Upper lobe of right lung (tissue), 1 donor: ENCODE data around the gene ZFP91. TPM values are rescaled to one million over a fixed set of nuclear protein-coding genes. Genes with fewer than 3 reads are reported as not detected.

ENCODE experiments used
- ATAC-seq: fragments of 200-7000 bp; cut with Tn5 transposase; one replicate; pipeline ENCODE4 v1.9.1; 2020; ENCODE audit warnings: mild to moderate bottlenecking, moderate library complexity
- DNase-seq: peaks from one replicate; pipeline ENCODE4 v3.0.0-alpha.2; 2020
- H3K27ac ChIP-seq: fragments of 200-600 bp; one replicate; pipeline ENCODE4 v1.8.0; 2022
- H3K27me3 ChIP-seq: fragments of 200-600 bp; one replicate; pipeline ENCODE4 v1.8.0; 2022; ENCODE audit warnings: mild to moderate bottlenecking
- H3K36me3 ChIP-seq: fragments of 200-600 bp; one replicate; pipeline ENCODE4 v1.8.0; 2022
- H3K4me1 ChIP-seq: fragments of 200-600 bp; one replicate; pipeline ENCODE4 v1.8.0; 2022
- H3K4me3 ChIP-seq: fragments of 200-600 bp; one replicate; pipeline ENCODE4 v1.8.0; 2022; ENCODE audit warnings: mild to moderate bottlenecking
- H3K9me3 ChIP-seq: fragments of 200-600 bp; one replicate; pipeline ENCODE4 v1.8.0; 2022
- intact Hi-C: fragments of 100-400 bp; cut with DNase I; formaldehyde crosslinking; loops from one replicate; pipeline ENCODE4 v1.11.0; 2022
- total RNA-seq: library from RNA; stranded (reverse); fragmentation: NEBNext Ultra II Directional; extraction: Animal tissue kit (Norgen Biotek cat#: 25700); gene quantifications from one replicate; pipeline ENCODE4 v1.2.1, GENCODE V29; 2021
- TF ChIP-seq, protein P1 (sequence below): fragments of 200-600 bp; IDR thresholded peaks from one replicate; pipeline ENCODE4 v1.8.0; 2022; ENCODE audit warnings: antibody characterized with exemption
- donor health status: DM: no; HTN: yes; CAD: no; lungs with severe emphysema.

The ZFP91 gene
- total RNA-seq, 1 donor from 2014 or later: 48.3 TPM

DNA sequence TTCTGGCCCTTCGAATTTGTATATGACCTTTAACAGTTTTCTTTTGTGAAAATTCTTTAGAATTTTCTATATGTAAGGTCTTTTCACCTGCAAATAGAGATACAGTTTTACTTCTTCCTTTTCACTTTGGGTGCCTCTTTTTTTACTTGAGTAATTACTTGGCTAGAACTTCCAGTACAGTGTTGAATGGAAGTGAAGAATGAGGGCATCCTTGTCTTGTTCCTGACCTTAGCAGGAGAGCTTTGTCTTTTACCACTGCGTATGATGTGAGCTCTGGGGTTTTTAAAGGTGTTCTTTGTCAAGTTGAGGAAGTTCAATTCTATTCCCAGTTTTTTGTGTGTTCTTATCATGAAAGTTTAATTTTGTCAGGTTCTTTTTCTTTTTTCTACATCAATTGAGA, 21.6 kb downstream of the ZFP91 start:
- DNase-seq (no peak), ATAC-seq (no peak)
- Histone ChIP-seq H3K27me3 (no peaks in the 10 kb centered on the region), H3K27ac (no peak overlapping the region), H3K4me3 (no peak overlapping the region), H3K4me1 (peaks cover 4% of the 10 kb centered on the region), H3K9me3 (no peaks in the 10 kb centered on the region), H3K36me3 (no peaks in the 10 kb centered on the region)
- TF ChIP-seq, protein P1, sequence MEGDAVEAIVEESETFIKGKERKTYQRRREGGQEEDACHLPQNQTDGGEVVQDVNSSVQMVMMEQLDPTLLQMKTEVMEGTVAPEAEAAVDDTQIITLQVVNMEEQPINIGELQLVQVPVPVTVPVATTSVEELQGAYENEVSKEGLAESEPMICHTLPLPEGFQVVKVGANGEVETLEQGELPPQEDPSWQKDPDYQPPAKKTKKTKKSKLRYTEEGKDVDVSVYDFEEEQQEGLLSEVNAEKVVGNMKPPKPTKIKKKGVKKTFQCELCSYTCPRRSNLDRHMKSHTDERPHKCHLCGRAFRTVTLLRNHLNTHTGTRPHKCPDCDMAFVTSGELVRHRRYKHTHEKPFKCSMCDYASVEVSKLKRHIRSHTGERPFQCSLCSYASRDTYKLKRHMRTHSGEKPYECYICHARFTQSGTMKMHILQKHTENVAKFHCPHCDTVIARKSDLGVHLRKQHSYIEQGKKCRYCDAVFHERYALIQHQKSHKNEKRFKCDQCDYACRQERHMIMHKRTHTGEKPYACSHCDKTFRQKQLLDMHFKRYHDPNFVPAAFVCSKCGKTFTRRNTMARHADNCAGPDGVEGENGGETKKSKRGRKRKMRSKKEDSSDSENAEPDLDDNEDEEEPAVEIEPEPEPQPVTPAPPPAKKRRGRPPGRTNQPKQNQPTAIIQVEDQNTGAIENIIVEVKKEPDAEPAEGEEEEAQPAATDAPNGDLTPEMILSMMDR: no peak
- intact Hi-C loops: no loop called here

DNA sequence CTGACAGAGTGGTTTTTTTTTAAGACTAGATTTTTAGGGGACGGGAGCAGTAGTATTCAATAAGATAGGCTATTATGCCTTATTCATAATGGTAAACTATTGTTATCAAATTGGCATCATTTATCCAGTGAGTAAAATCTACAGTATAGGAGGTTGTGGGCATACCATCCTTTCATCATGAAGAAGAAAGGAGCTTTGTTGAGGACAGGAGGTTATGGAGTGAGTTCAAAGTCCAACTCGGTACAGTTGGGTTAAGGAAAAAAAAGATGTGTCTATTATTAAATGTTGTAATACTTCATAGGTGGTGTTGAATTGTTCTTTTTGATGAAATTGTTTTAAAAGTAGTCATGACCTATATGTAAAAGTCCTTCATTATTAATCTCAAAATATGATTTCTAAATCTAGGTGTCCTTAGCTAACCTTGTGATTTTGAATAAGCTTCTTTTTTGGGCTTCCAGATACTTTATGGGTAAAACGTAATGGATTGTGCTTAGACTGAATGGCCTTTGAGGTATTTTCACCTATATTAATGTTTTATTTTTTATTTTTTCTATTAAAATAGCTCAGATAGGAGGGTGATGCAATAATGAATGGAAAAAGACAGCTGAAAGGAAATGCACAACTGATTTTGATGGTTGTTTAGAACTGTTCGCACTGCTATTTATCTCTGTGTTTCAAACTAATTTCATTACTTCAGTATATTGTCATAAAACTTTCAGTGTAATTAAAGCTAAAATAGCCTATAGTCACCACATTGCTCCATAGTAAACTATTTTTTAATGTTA, 28.3 kb downstream of the ZFP91 start:
- Histone ChIP-seq H3K9me3 (no peaks in the 10 kb centered on the region), H3K36me3 (peaks cover 25% of the 10 kb centered on the region), H3K4me3 (no peak overlapping the region), H3K4me1 (no peaks in the 10 kb centered on the region), H3K27me3 (no peaks in the 10 kb centered on the region), H3K27ac (no peak overlapping the region)
- intact Hi-C loops: no loop called here
- ATAC-seq (no peak), DNase-seq (no peak)
- TF ChIP-seq, protein P1: no peak

DNA sequence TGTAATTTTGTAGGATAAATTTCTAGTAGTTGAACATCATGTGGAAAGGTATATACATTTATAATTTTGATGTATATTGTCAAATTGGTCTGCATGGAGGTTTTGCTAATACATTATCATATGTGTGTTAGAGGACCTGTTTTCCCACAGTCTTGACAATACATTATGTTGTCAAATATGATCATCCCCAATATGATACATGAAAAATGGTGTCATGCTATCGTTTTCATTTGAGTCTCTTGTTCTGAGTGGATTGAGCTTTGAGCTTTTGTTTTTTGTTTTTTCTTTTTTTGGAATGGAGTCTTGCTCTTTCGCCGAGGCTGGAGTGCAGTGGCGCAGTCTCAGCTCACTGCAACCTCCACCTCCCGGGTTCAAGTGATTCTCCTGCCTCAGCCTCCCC, 29.5 kb downstream of the ZFP91 start:
- ATAC-seq: no peak
- H3K36me3 ChIP-seq: peaks cover 37% of the 10 kb centered on the region
- no peak for DNase-seq
- H3K27me3 ChIP-seq: no peaks in the 10 kb centered on the region
- H3K4me3 ChIP-seq: no peak overlapping the region
- H3K4me1 ChIP-seq: no peaks in the 10 kb centered on the region
- H3K27ac ChIP-seq: no peak overlapping the region
- TF ChIP-seq, protein P1: no peak
- no peaks in the 10 kb centered on the region for H3K9me3 ChIP-seq
- intact Hi-C loops: no loop called here

DNA sequence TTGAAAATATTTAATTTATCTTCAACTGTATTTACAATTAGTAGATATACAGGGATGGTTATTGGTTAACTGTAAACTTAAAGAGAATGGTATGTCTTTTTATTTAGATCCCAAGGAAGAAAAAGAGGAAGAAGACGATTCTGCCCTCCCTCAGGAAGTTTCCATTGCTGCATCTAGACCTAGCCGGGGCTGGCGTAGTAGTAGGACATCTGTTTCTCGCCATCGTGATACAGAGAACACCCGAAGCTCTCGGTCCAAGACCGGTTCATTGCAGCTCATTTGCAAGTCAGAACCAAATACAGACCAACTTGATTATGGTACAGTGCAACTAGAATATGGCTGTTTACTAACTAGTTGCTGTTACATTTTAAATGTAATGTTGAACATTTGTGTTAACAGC, 30.9 kb downstream of the ZFP91 start:
- no peak for DNase-seq
- no peaks in the 10 kb centered on the region for H3K4me1 ChIP-seq
- H3K36me3 ChIP-seq: peaks cover 51% of the 10 kb centered on the region
- TF ChIP-seq, protein P1: no peak
- intact Hi-C loops: no loop called here
- no peak overlapping the region for H3K4me3 ChIP-seq
- no peak for ATAC-seq
- no peaks in the 10 kb centered on the region for H3K9me3 ChIP-seq
- H3K27ac ChIP-seq: no peak overlapping the region
- no peaks in the 10 kb centered on the region for H3K27me3 ChIP-seq

DNA sequence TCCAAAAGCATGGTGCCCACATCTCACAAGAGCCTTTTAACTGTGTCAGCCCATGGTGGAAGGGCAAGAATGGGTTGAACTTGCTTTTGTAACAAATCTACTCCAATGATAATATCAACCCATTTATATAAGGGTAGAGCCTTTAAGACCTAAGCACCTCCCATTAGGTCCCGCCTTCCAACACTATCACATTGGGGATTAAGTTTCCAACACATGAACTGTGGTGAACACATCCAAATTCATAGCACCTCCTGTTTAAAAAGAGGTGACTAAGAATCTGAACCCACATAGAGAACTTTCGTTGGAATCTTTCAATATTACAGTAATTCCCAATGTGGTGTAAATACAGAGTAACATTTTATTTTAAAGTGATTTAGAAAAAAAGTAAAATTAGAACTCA, 34.4 kb downstream of the ZFP91 start:
- TF ChIP-seq, protein P1: no peak
- Histone ChIP-seq H3K36me3 (peaks cover 84% of the 10 kb centered on the region), H3K27me3 (no peaks in the 10 kb centered on the region), H3K9me3 (no peaks in the 10 kb centered on the region), H3K4me1 (no peaks in the 10 kb centered on the region), H3K27ac (no peak overlapping the region), H3K4me3 (no peak overlapping the region)
- ATAC-seq (no peak), DNase-seq (no peak)
- intact Hi-C loops: no loop called here

DNA sequence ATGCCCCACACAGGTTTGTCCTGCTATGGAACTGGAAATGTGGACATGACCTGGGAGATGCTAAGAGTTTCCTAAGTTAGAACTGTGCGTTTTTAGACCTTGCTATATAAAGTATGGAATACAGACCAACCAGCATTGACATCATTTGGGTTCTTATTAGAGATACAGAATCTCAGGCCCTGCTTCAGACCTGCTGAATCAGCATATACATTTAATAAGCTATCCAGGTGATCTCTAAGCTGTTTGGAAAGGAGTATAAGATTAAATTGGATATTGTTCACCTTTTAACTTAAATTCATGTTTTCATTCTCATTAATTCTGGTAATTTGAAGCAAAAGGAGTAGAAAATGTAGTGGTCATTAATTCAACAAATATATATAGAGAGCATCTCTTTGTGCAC, 36.7 kb downstream of the ZFP91 start:
- DNase-seq: no peak
- intact Hi-C loops: no loop called here
- H3K36me3 ChIP-seq: peaks cover 98% of the 10 kb centered on the region

More for the DNA sequence above, 36.7 kb downstream of the ZFP91 start:
- Histone ChIP-seq H3K9me3 (no peaks in the 10 kb centered on the region), H3K4me1 (no peaks in the 10 kb centered on the region), H3K4me3 (no peak overlapping the region), H3K27ac (no peak overlapping the region), H3K27me3 (no peaks in the 10 kb centered on the region)
- no peak for ATAC-seq
- TF ChIP-seq, protein P1: no peak
